Activated CD8-positive, alpha-beta T cell treated with anti-CD3 and anti-CD28 coated beads for 36 hours (primary cell): ENCODE data around the gene FBXL13. TPM values are rescaled to one million over a fixed set of nuclear protein-coding genes. Genes with fewer than 3 reads are reported as not detected.

ENCODE experiments used
- ATAC-seq: fragments of 200-7000 bp; cut with Tn5 transposase; one replicate; pipeline ENCODE4 v1.10.0; 2021; ENCODE audit warnings: mild to moderate bottlenecking, moderate library complexity
- CTCF ChIA-PET: fragments of 350-600 bp; sonication (Branson Sonifier 250); formaldehyde crosslinking; loops from one replicate; lab custom pipeline; 2021; ENCODE audit warnings: antibody characterized with exemption; lab: Charles Lee
- POLR2A ChIA-PET: fragments of 350-600 bp; sonication (Branson Sonifier 250); formaldehyde crosslinking; loops from one replicate; lab custom pipeline; 2021; ENCODE audit warnings: antibody characterized with exemption; lab: Charles Lee
- DNase-seq: peaks from one replicate; pipeline ENCODE4 v3.0.0-alpha.2; 2020
- H3K27ac Mint-ChIP-seq: one replicate; pipeline ENCODE4 v1.8.0; 2021; ENCODE audit warnings: mild to moderate bottlenecking, mixed read lengths
- H3K27me3 Mint-ChIP-seq: one replicate; pipeline ENCODE4 v1.8.0; 2021; ENCODE audit warnings: mixed read lengths
- H3K36me3 Mint-ChIP-seq: one replicate; pipeline ENCODE4 v1.8.0; 2021; ENCODE audit warnings: low read depth, mixed read lengths
- H3K4me1 Mint-ChIP-seq: one replicate; pipeline ENCODE4 v1.8.0; 2021; ENCODE audit warnings: low read depth, mixed read lengths
- H3K4me3 Mint-ChIP-seq: one replicate; pipeline ENCODE4 v1.8.0; 2021; ENCODE audit warnings: mild to moderate bottlenecking, moderate library complexity, mixed read lengths
- H3K9me3 Mint-ChIP-seq: one replicate; pipeline ENCODE4 v1.8.0; 2021; ENCODE audit warnings: mixed read lengths
- CTCF ChIP-seq: fragments of 200-600 bp; IDR thresholded peaks from one replicate; pipeline ENCODE4 v1.8.0; 2022; ENCODE audit warnings: antibody characterized with exemption, mild to moderate bottlenecking
- intact Hi-C: fragments of 100-400 bp; cut with micrococcal nuclease; formaldehyde crosslinking; loops from one replicate; pipeline ENCODE4 v1.10.0; 2022
- total RNA-seq, 2 experiments: library from RNA; stranded (reverse); gene quantifications; one replicate each; pipeline ENCODE4 v1.2.3, GENCODE V29; 2021

FBXL13 gene
- total RNA-seq, 2 experiments from 2014 or later, result 0.96 to 1.4 TPM

DNA sequence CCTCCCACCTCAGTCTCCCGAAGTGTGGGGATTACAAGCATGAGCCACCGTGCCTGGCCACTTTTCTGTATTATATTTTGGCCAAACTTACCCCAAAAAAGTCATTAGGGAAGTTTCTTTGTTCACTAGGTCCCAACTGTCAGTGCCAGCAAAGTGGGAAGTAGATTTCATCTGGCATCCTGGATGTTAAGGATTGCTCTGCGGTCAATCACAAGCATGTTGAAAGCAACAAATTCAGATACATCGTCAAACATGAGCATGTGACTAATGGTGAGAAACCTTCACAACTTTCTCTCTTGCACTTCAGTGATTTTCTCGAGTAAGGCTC lies 176.1 kb downstream of the FBXL13 start:
- no peak for DNase-seq
- Mint-ChIP-seq H3K27me3 (no peaks in the 10 kb centered on the region), H3K36me3 (no peaks in the 10 kb centered on the region), H3K27ac (no peak overlapping the region), H3K4me1 (no peaks in the 10 kb centered on the region), H3K9me3 (peaks cover under 1% of the 10 kb centered on the region), H3K4me3 (no peak overlapping the region)
- CTCF ChIA-PET, result no interaction called here
- no peak for ATAC-seq
- TF ChIP-seq CTCF, result no peak
- POLR2A ChIA-PET, result no interaction called here
- intact Hi-C loops, result no loop called here

DNA sequence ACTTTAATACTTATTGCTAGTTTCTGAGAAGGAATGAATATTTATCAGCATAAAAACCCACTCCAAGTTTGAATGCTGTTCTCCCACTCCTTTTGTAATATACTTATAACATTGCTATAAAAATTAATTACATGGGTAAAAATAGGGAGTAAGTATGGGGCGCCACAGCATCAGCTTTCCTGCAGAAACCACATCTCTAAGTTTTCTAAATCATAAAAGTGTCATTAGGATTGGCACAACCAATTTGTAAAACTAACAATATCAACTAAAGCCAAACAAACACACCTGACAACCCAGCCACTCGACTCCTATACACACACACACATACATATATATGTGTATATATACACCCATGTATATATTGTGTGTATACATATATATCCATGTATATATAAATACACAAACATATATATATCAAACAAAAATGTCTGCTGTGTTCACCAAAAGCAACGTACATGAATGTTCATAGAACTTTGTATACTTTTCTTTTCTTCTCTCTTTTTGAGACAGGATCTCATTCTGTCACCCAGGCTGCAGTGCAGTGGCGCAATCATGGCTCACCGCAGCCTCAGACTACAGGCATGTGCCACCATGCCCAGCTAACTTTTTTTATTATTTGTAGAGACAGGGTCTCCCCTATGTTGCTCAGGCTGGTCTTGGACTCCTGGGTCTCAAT lies 176.6 kb downstream of the FBXL13 start:
- ChIA-PET CTCF (no interaction called here), POLR2A (no interaction called here)
- Mint-ChIP-seq H3K4me1 (no peaks in the 10 kb centered on the region), H3K9me3 (no peaks in the 10 kb centered on the region), H3K36me3 (no peaks in the 10 kb centered on the region), H3K27me3 (no peaks in the 10 kb centered on the region), H3K27ac (no peak overlapping the region), H3K4me3 (no peak overlapping the region)
- intact Hi-C loops, result no loop called here
- ATAC-seq (no peak), DNase-seq (no peak)
- no peak for TF ChIP-seq CTCF

DNA sequence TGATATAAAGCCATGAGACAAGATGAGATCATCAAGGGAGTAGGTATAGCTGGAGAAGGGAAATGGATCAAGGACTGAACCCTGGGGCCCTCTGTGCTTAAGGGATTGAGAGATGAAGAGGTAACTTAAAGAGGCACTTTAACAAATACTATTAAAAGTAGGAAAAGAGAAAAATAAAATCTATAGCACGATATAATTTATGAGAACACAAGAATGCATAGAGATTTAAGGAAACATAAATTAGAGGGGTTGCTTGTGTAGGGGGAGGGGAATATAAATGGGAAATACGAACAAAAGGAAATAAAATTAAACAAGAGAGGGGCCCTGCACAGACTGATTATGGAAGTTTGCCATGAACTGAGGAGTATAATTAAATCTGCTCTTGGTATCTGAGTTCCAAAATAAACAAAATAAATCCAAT lies 177.4 kb downstream of the FBXL13 start:
- TF ChIP-seq CTCF, result no peak
- intact Hi-C loops, result no loop called here
- Mint-ChIP-seq H3K27ac (no peak overlapping the region), H3K9me3 (no peaks in the 10 kb centered on the region), H3K4me1 (no peaks in the 10 kb centered on the region), H3K4me3 (no peak overlapping the region), H3K27me3 (no peaks in the 10 kb centered on the region), H3K36me3 (no peaks in the 10 kb centered on the region)
- ATAC-seq (no peak), DNase-seq (no peak)
- POLR2A ChIA-PET, result no interaction called here
- CTCF ChIA-PET, result no interaction called here

- POLR2A ChIA-PET, result no interaction called here
- no peaks in the 10 kb centered on the region for H3K9me3 Mint-ChIP-seq
- H3K4me1 Mint-ChIP-seq, result no peaks in the 10 kb centered on the region
- DNase-seq (no peak), ATAC-seq (no peak)
- H3K27ac Mint-ChIP-seq, result no peak overlapping the region
- TF ChIP-seq CTCF, result no peak
- no peaks in the 10 kb centered on the region for H3K27me3 Mint-ChIP-seq
- H3K36me3 Mint-ChIP-seq, result no peaks in the 10 kb centered on the region
- CTCF ChIA-PET, result no interaction called here
- H3K4me3 Mint-ChIP-seq, result no peak overlapping the region
- intact Hi-C loops, result no loop called here
Measured at GRCh38 chr7:102896585-102896984, 178.0 kb downstream of the FBXL13 start.

DNA sequence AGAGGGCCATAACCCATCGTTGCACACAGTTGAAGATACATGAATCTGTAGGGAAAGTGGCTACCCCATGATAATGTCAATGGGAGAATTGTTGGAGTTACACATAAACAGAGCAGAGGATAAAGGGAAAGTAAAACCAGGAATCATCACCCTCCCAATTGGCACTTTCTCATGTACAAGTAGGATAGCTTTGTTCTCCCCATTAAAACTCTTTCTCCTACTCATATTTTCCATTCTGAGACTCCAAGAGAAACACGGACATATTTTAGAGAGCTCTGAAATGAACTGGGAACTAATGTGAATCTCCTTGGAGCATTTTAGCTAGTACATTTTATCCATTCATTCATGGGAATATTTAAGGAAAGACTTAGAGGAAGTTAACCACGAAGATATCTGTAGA lies 179.0 kb downstream of the FBXL13 start:
- no peak for TF ChIP-seq CTCF
- POLR2A ChIA-PET, result interaction anchor here (0.6 kb wide), 1 partner anchor 13 kb away, joined by 3 read pairs; no protein-coding TSS in a partner anchor
- no peak overlapping the region for H3K27ac Mint-ChIP-seq
- DNase-seq, result no peak
- no peaks in the 10 kb centered on the region for H3K4me1 Mint-ChIP-seq
- CTCF ChIA-PET, result no interaction called here
- intact Hi-C loops, result no loop called here
- H3K36me3 Mint-ChIP-seq, result no peaks in the 10 kb centered on the region
- no peak for ATAC-seq
- H3K9me3 Mint-ChIP-seq, result no peaks in the 10 kb centered on the region
- H3K27me3 Mint-ChIP-seq, result no peaks in the 10 kb centered on the region
- no peak overlapping the region for H3K4me3 Mint-ChIP-seq
